ENCODE measurements around the gene TMEM238. TPM values are rescaled to one million over a fixed set of nuclear protein-coding genes. Genes with fewer than 3 reads are reported as not detected.

Gene TMEM238
- total and polyA plus RNA-seq, 5 donors from 2014 or later: 0.42 to 15.9 (median 1.1) TPM

DNA sequence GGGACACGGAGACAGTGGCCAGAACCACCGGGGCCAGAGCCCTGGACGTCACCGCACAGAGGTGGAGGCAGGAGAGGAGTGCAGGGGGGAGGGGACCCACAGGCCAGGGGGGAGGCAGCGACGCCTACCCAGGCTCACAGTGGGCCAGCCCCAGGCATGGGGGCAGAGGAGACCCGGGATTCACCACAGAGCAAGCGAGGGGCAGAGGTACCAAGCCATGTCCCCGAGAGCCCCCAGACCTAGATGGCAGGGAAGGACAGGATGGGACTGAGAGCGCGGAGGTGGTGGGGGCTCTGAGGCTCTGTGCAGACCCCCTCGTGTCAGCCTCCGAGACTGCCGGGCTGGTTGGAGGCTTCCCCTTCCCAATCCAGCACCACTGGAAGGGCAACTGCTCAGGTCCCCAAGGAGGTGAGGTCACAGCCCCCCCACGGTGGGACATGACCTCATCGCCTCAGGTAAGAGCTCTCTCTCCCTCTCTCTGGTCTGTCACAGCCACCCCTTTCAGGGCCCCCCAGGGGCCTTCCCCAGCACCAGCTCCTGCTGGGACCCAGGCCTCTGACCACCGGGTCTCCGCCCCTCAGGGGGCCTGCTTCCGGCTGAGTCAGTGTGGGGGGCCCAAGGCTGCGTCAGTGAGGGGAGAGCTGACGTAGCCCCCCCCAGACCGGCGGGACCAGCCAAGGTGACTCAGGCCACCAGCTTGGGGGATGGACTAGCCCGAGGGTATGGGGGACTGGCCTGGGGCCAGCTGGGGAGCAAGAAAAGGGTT lies 11.6 kb downstream of the TMEM238 start:
- Mint-ChIP-seq H3K4me1 (peaks cover 0 to 14% (median 7%) of the 10 kb centered on the region in 4 donors), H3K36me3 (no peaks in the 10 kb centered on the region), H3K4me3 (peak overlapping the region in 1 of 4 donors; percentile 32), H3K9me3 (peaks cover 0 to 7% (median 0%) of the 10 kb centered on the region in 7 donors), H3K27ac (no peak overlapping the region), H3K27me3 (peaks cover 55% of the 10 kb centered on the region)
- ATAC-seq (ENCODE audit: low read depth in 2 of 2) (no peak), DNase-seq (no peak)
- peaks cover 8% of the 10 kb centered on the region for H3K27me3 ChIP-seq (ENCODE audit: control insufficient read depth, insufficient read depth, low read length)
- no peak overlapping the region for H3K4me3 ChIP-seq (ENCODE audit: low read depth, low read length)
- no peaks in the 10 kb centered on the region for H3K9me3 ChIP-seq (ENCODE audit: control insufficient read depth in 2 of 2, low read length in 2 of 2)
- no peak overlapping the region for H3K27ac ChIP-seq (ENCODE audit: insufficient read depth, low read length, poor library complexity, severe bottlenecking)
- H3K4me1 ChIP-seq (ENCODE audit: control insufficient read depth, insufficient read depth, low read length, poor library complexity, severe bottlenecking): peaks cover 13% of the 10 kb centered on the region
- H3K36me3 ChIP-seq (ENCODE audit: control insufficient read depth, insufficient read depth, low read length): no peaks in the 10 kb centered on the region

DNA sequence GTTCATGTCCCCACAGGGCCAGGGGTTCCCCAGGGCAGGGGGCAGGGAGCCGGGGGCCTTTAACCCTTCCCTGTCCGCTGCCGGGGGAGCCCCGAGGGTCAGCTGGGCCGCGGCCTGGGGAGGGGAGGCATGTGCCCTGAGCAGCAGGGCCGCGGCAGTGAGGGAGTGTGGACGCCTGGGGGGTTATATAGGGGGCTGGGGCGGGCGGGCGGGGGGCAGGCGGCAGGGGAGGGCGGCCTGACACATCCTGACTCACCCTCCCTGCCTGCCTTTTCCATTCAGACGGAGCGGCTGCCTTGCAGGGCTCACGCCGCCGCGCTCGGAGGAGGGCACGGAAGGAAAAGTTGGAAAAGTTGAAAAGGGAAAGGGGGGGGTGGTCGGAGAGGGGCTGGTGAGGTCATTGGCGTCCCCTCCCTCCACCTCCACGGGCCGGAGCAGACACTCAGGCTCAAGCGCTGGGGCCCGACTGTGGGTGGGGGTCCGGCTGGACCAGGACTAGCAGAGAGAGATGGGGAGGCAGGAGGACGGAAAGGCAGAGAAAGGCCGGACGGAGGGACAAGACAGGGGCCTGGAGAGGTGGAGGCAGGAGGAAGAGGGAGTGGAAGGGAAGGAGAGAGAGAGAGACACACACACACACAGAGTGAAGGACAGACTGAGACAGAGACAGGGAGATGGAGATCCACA lies 13.6 kb downstream of the TMEM238 start, which contains the start of gene IL11:
Gene IL11, minus strand, starts transcription at position 159 of the 684 bp plus-strand sequence. Its CDS starts 153 bp downstream, at position 6.
- Mint-ChIP-seq H3K4me3 (peak within 1 kb of the TSS in 3 of 4 donors; percentile 73 to 77 (median 74)), H3K27me3 (peaks cover 58% of the 10 kb centered on the region), H3K27ac (peak within 1 kb of the TSS in 1 of 3 donors; percentile 75), H3K9me3 (peaks cover 0 to 6% (median 0%) of the 10 kb centered on the region in 7 donors), H3K36me3 (no peaks in the 10 kb centered on the region), H3K4me1 (peaks cover 0 to 14% (median 7%) of the 10 kb centered on the region in 4 donors)
- Histone ChIP-seq H3K9me3 (ENCODE audit: control insufficient read depth in 2 of 2, low read length in 2 of 2) (no peaks in the 10 kb centered on the region), H3K27ac (ENCODE audit: insufficient read depth, low read length, poor library complexity, severe bottlenecking) (no peak within 1 kb of the TSS), H3K36me3 (ENCODE audit: control insufficient read depth, insufficient read depth, low read length) (no peaks in the 10 kb centered on the region), H3K4me3 (ENCODE audit: low read depth, low read length) (no peak within 1 kb of the TSS), H3K4me1 (ENCODE audit: control insufficient read depth, insufficient read depth, low read length, poor library complexity, severe bottlenecking) (peaks cover 13% of the 10 kb centered on the region), H3K27me3 (ENCODE audit: control insufficient read depth, insufficient read depth, low read length) (peaks cover 8% of the 10 kb centered on the region)
- ATAC-seq (ENCODE audit: low read depth in 2 of 2) (no peak), DNase-seq (no peak)

DNA sequence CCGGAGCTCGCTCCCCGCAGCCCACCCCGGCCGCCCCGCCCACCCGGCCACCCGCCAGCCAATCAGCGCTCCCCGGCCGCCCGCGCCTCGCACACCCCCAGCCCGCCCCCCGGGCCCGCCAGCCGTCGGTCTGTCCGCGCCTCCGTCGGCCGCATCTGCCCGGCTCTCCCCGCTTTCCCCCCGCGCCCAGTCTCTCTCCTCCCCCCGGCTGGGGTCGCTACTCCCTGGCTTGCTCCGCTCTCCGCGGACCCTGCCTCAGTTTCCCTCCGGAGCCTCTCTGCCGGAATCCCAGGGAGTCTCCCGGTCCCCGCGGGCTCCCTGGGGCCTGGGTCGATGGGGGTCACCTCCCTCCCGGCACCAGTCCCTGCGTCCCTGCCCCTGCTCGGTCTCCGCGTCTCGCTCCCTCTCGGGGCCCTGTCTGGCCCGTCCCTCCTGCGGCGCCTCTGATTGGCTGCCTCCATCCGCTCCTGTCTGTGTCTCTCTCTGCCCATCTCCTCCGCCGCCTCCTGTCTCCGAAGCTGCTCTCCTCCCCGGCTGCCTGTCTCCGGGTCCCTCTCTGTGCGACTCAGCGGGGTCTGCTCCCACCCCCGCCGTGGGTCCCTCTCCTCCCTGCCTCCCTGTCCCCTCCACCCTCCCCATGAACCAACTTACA lies 14.3 kb downstream of the TMEM238 start:
- Histone ChIP-seq H3K36me3 (ENCODE audit: control insufficient read depth, insufficient read depth, low read length) (no peaks in the 10 kb centered on the region), H3K27ac (ENCODE audit: insufficient read depth, low read length, poor library complexity, severe bottlenecking) (no peak overlapping the region), H3K4me3 (ENCODE audit: low read depth, low read length) (no peak overlapping the region), H3K27me3 (ENCODE audit: control insufficient read depth, insufficient read depth, low read length) (peaks cover 8% of the 10 kb centered on the region), H3K4me1 (ENCODE audit: control insufficient read depth, insufficient read depth, low read length, poor library complexity, severe bottlenecking) (peaks cover 13% of the 10 kb centered on the region), H3K9me3 (ENCODE audit: control insufficient read depth in 2 of 2, low read length in 2 of 2) (no peaks in the 10 kb centered on the region)
- peaks cover 59% of the 10 kb centered on the region for H3K27me3 Mint-ChIP-seq
- peaks cover 0 to 14% (median 7%) of the 10 kb centered on the region in 4 donors for H3K4me1 Mint-ChIP-seq
- peaks cover 0 to 6% (median 0%) of the 10 kb centered on the region in 7 donors for H3K9me3 Mint-ChIP-seq
- peak overlapping the region in 1 of 3 donors; percentile 75 for H3K27ac Mint-ChIP-seq
- H3K4me3 Mint-ChIP-seq: peak overlapping the region in 3 of 4 donors; percentile 73 to 77 (median 74)
- DNase-seq: peak in 2 of 3 donors; percentile 30 to 40
- no peaks in the 10 kb centered on the region for H3K36me3 Mint-ChIP-seq
- ATAC-seq (ENCODE audit: low read depth in 2 of 2): peak in 1 of 2 donors; percentile 43

DNA sequence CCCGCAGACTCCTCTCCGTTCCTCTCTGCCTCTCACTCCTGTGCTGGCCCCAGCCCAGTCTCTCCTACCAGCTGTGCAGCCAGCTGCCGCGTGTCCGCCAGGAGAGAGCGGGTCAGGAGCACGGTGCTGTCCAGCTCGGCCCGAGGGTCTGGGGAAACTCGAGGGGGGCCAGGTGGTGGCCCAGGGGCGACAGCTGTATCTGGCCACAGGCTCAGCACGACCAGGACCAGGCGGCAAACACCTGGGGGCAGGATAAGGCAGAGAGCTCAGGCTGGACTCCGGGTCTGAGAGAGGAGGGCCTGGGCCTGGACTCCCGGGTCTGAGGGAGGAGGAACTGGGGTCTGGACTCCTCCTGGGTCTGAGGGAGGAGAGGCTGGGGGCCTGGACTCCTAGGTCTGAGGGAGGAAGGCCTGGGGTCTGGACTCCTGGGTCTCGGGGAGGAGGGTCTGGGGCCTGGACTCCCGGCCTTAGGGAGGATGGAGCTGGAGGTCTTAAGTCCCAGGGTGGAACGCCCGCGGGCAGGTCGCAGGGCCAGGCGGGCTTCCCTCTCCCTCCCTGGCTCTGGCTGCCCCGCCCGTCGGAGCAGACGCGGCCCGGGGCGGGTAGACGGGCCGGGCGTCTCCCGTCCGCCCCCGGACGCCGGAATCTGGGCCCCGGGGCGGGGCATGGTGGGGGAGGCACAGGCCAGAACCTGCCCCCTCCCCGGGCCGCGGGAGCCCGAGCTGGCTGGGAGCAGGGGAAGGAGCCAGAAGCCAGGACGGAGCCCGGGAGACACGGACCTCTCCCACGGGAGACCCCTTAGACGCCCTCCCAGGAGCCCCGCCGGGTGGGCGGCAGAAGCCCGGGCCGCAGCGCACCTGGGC lies 15.2 kb downstream of the TMEM238 start:
- H3K36me3 Mint-ChIP-seq: no peaks in the 10 kb centered on the region
- Histone ChIP-seq H3K4me1 (ENCODE audit: control insufficient read depth, insufficient read depth, low read length, poor library complexity, severe bottlenecking) (peaks cover 13% of the 10 kb centered on the region), H3K27me3 (ENCODE audit: control insufficient read depth, insufficient read depth, low read length) (peaks cover 8% of the 10 kb centered on the region), H3K36me3 (ENCODE audit: control insufficient read depth, insufficient read depth, low read length) (no peaks in the 10 kb centered on the region), H3K4me3 (ENCODE audit: low read depth, low read length) (no peak overlapping the region), H3K27ac (ENCODE audit: insufficient read depth, low read length, poor library complexity, severe bottlenecking) (no peak overlapping the region), H3K9me3 (ENCODE audit: control insufficient read depth in 2 of 2, low read length in 2 of 2) (no peaks in the 10 kb centered on the region)
- H3K4me1 Mint-ChIP-seq: peaks cover 0 to 14% (median 7%) of the 10 kb centered on the region in 4 donors
- peak overlapping the region in 1 of 4 donors; percentile 22 for H3K4me3 Mint-ChIP-seq
- no peak for ATAC-seq (ENCODE audit: low read depth in 2 of 2)
- H3K9me3 Mint-ChIP-seq: peaks cover 0 to 6% (median 0%) of the 10 kb centered on the region in 7 donors
- DNase-seq: peak in 1 of 3 donors; percentile 20
- H3K27me3 Mint-ChIP-seq: peaks cover 58% of the 10 kb centered on the region
- no peak overlapping the region for H3K27ac Mint-ChIP-seq

DNA sequence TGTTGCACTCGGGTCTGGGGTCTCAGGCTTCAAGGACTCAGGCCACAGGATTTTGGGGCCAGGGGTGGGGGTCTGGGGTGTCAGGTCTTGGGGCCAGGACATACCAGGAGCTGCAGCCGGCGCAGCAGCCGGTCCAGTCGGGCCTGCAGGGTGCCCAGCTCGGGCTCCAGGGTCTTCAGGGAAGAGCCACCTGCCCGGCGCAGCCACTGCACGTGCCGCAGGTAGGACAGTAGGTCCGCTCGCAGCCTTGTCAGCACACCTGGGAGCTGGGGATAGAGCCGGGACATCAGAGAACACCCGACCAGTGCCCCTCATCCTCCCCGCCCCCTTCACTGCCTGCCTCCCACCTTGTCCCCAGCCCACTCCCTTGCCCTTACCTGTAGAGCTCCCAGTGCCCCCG lies 16.0 kb downstream of the TMEM238 start:
- no peak for ATAC-seq (ENCODE audit: low read depth in 2 of 2)

DNA sequence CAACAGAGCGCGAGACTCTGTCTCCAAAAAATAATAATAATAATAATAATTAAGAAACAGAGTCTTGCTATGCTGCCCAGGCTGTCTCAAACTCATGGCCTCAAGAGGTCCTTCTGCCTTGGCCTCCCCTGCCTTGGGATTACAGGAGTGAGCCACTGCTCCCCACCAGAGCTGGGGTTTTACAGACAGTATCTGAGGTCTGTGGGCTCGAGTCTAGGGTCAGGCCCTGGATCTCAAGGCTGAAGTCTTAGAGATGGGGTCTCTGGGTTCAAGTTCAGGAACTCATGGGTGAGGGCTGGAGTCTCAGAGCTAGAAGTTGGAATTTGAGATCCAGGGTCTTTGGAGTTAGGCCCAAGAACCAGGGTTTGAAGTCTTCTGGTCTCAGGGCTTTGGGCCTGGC lies 17.3 kb downstream of the TMEM238 start:
- Mint-ChIP-seq H3K9me3 (peaks cover 0 to 6% (median 0%) of the 10 kb centered on the region in 7 donors), H3K36me3 (no peaks in the 10 kb centered on the region), H3K27me3 (peaks cover 45% of the 10 kb centered on the region), H3K4me3 (peak overlapping the region in 1 of 4 donors; percentile 22), H3K4me1 (peaks cover 0 to 7% (median 4%) of the 10 kb centered on the region in 4 donors), H3K27ac (no peak overlapping the region)
- ATAC-seq (ENCODE audit: low read depth in 2 of 2): no peak
- no peak for DNase-seq
- peaks cover 5% of the 10 kb centered on the region for H3K27me3 ChIP-seq (ENCODE audit: control insufficient read depth, insufficient read depth, low read length)
- H3K4me1 ChIP-seq (ENCODE audit: control insufficient read depth, insufficient read depth, low read length, poor library complexity, severe bottlenecking): peaks cover 13% of the 10 kb centered on the region
- no peak overlapping the region for H3K27ac ChIP-seq (ENCODE audit: insufficient read depth, low read length, poor library complexity, severe bottlenecking)
- no peak overlapping the region for H3K4me3 ChIP-seq (ENCODE audit: low read depth, low read length)
- no peaks in the 10 kb centered on the region for H3K9me3 ChIP-seq (ENCODE audit: control insufficient read depth in 2 of 2, low read length in 2 of 2)
- no peaks in the 10 kb centered on the region for H3K36me3 ChIP-seq (ENCODE audit: control insufficient read depth, insufficient read depth, low read length)

More for the DNA sequence above, 16.0 kb downstream of the TMEM238 start:
- Mint-ChIP-seq H3K4me1 (peaks cover 0 to 10% (median 4%) of the 10 kb centered on the region in 4 donors), H3K4me3 (no peak overlapping the region), H3K36me3 (no peaks in the 10 kb centered on the region), H3K27ac (no peak overlapping the region), H3K9me3 (peaks cover 0 to 6% (median 0%) of the 10 kb centered on the region in 7 donors), H3K27me3 (peaks cover 52% of the 10 kb centered on the region)
- Histone ChIP-seq H3K4me1 (ENCODE audit: control insufficient read depth, insufficient read depth, low read length, poor library complexity, severe bottlenecking) (peaks cover 13% of the 10 kb centered on the region), H3K4me3 (ENCODE audit: low read depth, low read length) (no peak overlapping the region), H3K9me3 (ENCODE audit: control insufficient read depth in 2 of 2, low read length in 2 of 2) (no peaks in the 10 kb centered on the region), H3K27ac (ENCODE audit: insufficient read depth, low read length, poor library complexity, severe bottlenecking) (no peak overlapping the region), H3K36me3 (ENCODE audit: control insufficient read depth, insufficient read depth, low read length) (no peaks in the 10 kb centered on the region), H3K27me3 (ENCODE audit: control insufficient read depth, insufficient read depth, low read length) (peaks cover 8% of the 10 kb centered on the region)
- no peak for DNase-seq

DNA sequence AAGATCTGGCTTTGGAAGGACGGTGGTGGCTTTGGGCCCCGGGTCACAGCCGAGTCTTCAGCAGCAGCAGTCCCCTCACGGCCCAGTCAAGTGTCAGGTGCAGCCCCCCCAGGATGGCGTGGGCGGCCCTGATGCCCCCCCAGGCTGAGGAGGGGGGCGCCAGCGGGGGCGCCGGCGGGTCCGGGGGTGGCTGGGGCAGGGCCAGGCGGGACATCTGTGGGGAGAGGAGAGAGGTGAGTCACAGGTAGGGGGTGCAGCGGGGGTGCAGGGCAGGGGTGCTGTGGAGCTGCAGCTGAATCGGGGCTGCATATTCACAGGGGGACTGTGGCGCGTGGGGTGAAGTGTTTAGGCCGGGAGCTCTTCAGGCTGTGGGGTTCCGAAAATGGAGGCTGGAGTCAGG lies 18.1 kb downstream of the TMEM238 start:
- Histone ChIP-seq H3K36me3 (ENCODE audit: control insufficient read depth, insufficient read depth, low read length) (no peaks in the 10 kb centered on the region), H3K4me3 (ENCODE audit: low read depth, low read length) (no peak overlapping the region), H3K9me3 (ENCODE audit: control insufficient read depth in 2 of 2, low read length in 2 of 2) (no peaks in the 10 kb centered on the region), H3K27me3 (ENCODE audit: control insufficient read depth, insufficient read depth, low read length) (peaks cover 2% of the 10 kb centered on the region), H3K27ac (ENCODE audit: insufficient read depth, low read length, poor library complexity, severe bottlenecking) (no peak overlapping the region), H3K4me1 (ENCODE audit: control insufficient read depth, insufficient read depth, low read length, poor library complexity, severe bottlenecking) (peaks cover 13% of the 10 kb centered on the region)
- no peak for ATAC-seq (ENCODE audit: low read depth in 2 of 2)
- no peak overlapping the region for H3K27ac Mint-ChIP-seq
- peaks cover 0 to 4% (median 0%) of the 10 kb centered on the region in 7 donors for H3K9me3 Mint-ChIP-seq
- H3K4me1 Mint-ChIP-seq: peaks cover 0 to 6% (median 2%) of the 10 kb centered on the region in 4 donors
- no peak overlapping the region for H3K4me3 Mint-ChIP-seq
- no peak for DNase-seq
- peaks cover 37% of the 10 kb centered on the region for H3K27me3 Mint-ChIP-seq
- no peaks in the 10 kb centered on the region for H3K36me3 Mint-ChIP-seq
